Mononuclear cell (primary cell): Measurements from ENCODE around the gene GEMIN4. TPM values are rescaled to one million over a fixed set of nuclear protein-coding genes. Genes with fewer than 3 reads are reported as not detected.
"Not testable (repeated sequence)": the region's sequence is repeated elsewhere in the genome, so short reads cannot be mapped to it uniquely, and the experiment has no call there.

Experiments
- H3K27me3 ChIP-seq: 2 replicates; pipeline ENCODE4 v1.6.0; 2011; ENCODE audit warnings: low read length, control low read depth; ENCODE audit not compliant: insufficient read depth
- H3K4me1 ChIP-seq: 2 replicates; pipeline ENCODE4 v1.5.1; 2011; ENCODE audit warnings: mild to moderate bottlenecking, low read length, control low read depth; ENCODE audit not compliant: insufficient read depth
- H3K4me3 ChIP-seq: 2 replicates; pipeline ENCODE4 v1.5.1; 2011; ENCODE audit warnings: mild to moderate bottlenecking, low read length, moderate library complexity
- H3K9me3 ChIP-seq: 2 replicates; pipeline ENCODE4 v1.5.1; 2011; ENCODE audit warnings: low read depth, mild to moderate bottlenecking, control low read depth, low read length
- total RNA-seq: library from RNA; depleted of rRNA; stranded (reverse); fragments of >200 nt; gene quantifications from one replicate; pipeline ENCODE4 v1.2.3, GENCODE V29; 2012

Gene GEMIN4
- total RNA-seq, 1 donor = 10.0 TPM

GRCh38 chr17:705011-705410, 47.1 kb downstream of the GEMIN4 start:
- Histone ChIP-seq H3K4me1 (no peaks in the 10 kb centered on the region), H3K4me3 (no peak overlapping the region), H3K27me3 (no peaks in the 10 kb centered on the region), H3K9me3 (no peaks in the 10 kb centered on the region)

DNA sequence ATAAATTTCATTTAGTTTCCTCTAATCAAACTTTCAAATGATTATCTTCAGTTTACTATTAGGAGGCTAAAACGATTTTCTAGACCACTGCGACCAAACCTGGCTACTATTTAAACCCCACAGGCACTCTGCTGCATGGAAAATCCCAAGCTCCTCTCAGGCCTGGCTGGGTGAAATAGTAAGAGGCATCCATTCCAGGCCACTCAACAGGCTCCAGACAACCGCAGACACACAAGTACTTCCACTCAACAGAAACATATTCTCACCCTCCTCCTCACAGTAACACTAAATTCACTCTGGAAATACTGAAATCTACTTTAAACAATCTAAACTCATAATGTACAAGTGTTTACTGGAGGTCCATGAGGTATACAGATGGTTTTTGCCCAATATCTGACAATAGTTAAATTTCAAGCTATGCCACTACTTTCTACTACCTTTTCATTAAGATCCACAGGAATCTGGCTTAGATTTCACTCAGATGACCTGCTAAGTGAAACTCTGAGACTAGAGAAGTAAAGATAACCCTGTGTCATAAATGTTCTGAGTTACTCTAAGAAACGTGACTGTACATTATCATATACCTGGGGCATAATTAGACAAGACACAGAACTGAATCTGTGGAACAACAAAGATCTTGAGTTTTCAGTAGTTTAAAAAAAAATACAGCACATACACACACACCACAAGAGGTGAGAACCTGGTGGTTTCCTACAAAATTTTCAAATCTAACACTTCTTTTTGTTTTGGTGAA, 47.8 kb downstream of the GEMIN4 start:
- Histone ChIP-seq H3K27me3 (no peaks in the 10 kb centered on the region), H3K4me1 (no peaks in the 10 kb centered on the region), H3K9me3 (no peaks in the 10 kb centered on the region), H3K4me3 (no peak overlapping the region)

DNA sequence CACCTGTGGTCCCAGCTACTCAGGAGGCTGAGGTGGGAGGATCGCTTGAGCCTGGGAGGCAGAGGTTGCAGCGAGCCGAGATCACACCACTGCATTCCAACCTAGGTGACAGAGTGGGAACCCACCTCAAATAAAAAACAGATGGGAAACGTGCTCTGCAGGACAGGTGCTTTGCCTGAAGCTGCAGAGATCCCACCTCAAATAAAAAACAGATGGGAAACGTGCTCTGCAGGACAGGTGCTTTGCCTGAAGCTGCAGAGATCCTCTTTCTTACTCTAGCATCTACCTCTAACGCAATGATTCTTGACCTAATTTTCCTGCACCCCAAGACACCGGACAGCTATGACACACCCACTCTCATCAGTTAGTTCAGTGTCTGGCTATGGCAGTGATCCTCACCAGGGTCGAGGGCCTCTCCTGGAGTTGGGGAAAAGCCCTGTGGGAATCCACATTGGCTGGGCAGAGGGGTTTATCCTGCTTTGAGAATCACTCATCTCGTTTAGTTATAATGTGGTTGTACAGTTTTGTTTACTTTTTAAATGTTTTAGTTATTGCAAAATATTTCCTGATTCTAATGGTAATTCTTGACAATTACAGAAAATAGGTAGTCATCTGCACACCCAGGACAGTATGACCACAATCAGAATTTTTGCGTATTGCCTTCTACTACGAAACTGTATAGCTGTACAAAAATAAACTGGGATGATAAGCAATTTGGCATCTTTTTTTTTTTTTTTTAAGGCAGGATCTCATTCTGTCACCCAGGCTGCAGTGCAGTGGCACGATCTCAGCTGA, 48.8 kb downstream of the GEMIN4 start:
- Histone ChIP-seq H3K27me3 (no peaks in the 10 kb centered on the region), H3K4me3 (no peak overlapping the region), H3K9me3 (no peaks in the 10 kb centered on the region), H3K4me1 (no peaks in the 10 kb centered on the region)

DNA sequence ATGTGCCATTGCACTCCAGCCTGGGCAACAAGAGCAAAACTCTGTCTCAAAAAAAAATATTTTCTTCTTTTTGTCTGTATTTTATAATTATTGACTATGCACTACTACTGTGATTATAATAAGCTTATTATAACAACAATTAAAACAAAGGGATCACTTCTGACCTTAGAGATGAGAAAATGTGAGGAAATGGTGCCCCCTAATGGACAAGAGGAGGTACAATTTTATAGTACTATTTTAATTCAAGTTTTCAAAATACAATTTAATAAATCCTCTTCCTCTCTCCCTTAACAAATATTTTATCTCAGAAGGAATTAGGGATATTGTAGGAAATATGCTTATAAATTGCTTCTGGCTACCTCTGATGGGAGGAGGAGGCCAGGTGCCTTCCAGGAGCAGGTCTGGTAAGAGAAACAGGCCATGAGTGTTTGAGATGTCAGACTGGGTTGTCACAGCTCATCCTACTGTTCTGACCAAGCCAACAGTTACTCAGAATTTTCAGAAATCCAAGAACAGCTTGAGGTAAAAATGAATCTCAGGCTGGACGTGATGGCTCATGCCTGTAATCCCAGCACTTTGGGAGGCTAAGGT, 51.5 kb downstream of the GEMIN4 start:
- no peaks in the 10 kb centered on the region for H3K4me1 ChIP-seq
- no peaks in the 10 kb centered on the region for H3K9me3 ChIP-seq
- H3K27me3 ChIP-seq = no peaks in the 10 kb centered on the region
- H3K4me3 ChIP-seq = no peak overlapping the region

GRCh38 chr17:699345-699744, 52.7 kb downstream of the GEMIN4 start:
- H3K27me3 ChIP-seq = no peaks in the 10 kb centered on the region
- no peak overlapping the region for H3K4me3 ChIP-seq
- no peaks in the 10 kb centered on the region for H3K4me1 ChIP-seq
- no peaks in the 10 kb centered on the region for H3K9me3 ChIP-seq

DNA sequence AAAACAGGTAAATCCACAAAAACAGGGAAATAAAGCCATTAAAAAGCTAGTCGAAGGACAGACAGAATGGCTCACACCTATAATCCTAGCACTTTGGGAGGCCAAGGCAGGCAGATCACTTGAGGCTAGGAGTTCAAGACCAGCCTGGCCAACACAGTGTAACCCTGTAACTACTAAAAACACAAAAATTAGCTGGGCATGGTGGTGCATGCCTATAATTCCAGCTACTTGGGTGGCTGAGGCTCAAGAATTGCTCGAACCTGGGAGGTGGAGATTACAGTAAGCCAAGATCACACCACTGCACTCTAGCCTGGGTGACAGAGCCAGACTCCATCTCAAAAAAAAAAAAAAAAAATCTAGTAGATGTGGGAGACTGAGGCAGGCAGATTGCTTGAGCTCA, 54.0 kb downstream of the GEMIN4 start:
- not testable (repeated sequence) for H3K27me3 ChIP-seq, H3K4me3 ChIP-seq, H3K4me1 ChIP-seq, H3K9me3 ChIP-seq

GRCh38 chr17:697682-698081, 54.4 kb downstream of the GEMIN4 start:
- Histone ChIP-seq H3K4me1 (no peaks in the 10 kb centered on the region), H3K27me3 (no peaks in the 10 kb centered on the region), H3K9me3 (no peaks in the 10 kb centered on the region), H3K4me3 (no peak overlapping the region)

GRCh38 chr17:696369-696768, 55.7 kb downstream of the GEMIN4 start:
- H3K27me3 ChIP-seq = no peaks in the 10 kb centered on the region
- H3K4me3 ChIP-seq = no peak overlapping the region
- H3K9me3 ChIP-seq = no peaks in the 10 kb centered on the region
- H3K4me1 ChIP-seq = no peaks in the 10 kb centered on the region

Other genes starting within 250 kb of the GEMIN4 start
- gene VPS53, start 37.4 kb downstream of the GEMIN4 start, total RNA-seq = 16.6 TPM
- gene TLCD3A, start 19.7 kb downstream of the GEMIN4 start, total RNA-seq = 0.31 TPM
- gene GLOD4, start 30.0 kb upstream of the GEMIN4 start, total RNA-seq = 58.4 TPM
- 40.9 TPM for gene MRM3, start 30.1 kb upstream of the GEMIN4 start, total RNA-seq
- 0.52 TPM for gene NXN, start 227.5 kb upstream of the GEMIN4 start, total RNA-seq
- 9.4 TPM for gene TIMM22, start 244.9 kb upstream of the GEMIN4 start, total RNA-seq